ENCODE data around the gene CAPZB.

- TF ChIP-seq CTCF (IDR thresholded peaks at IDR 0.05; ENCODE audit: insufficient read depth, low read length, poor library complexity, severe bottlenecking) (no peak), EZH2phosphoT487 (conservative IDR thresholded peaks at IDR 0.05; ENCODE audit: low read length) (no peak)
These were observed 19.7 kb upstream of the CAPZB start for GRCh38 chr1:19504796-19505692.
